ENCODE results near the gene MAP3K9.
A peak's percentile ranks its signal among the peaks of the same experiment; 100 is the strongest.
"Not testable (repeated sequence)": the region's sequence is repeated elsewhere in the genome, so short reads cannot be mapped to it uniquely, and the experiment has no call there.

Gene MAP3K9

DNA sequence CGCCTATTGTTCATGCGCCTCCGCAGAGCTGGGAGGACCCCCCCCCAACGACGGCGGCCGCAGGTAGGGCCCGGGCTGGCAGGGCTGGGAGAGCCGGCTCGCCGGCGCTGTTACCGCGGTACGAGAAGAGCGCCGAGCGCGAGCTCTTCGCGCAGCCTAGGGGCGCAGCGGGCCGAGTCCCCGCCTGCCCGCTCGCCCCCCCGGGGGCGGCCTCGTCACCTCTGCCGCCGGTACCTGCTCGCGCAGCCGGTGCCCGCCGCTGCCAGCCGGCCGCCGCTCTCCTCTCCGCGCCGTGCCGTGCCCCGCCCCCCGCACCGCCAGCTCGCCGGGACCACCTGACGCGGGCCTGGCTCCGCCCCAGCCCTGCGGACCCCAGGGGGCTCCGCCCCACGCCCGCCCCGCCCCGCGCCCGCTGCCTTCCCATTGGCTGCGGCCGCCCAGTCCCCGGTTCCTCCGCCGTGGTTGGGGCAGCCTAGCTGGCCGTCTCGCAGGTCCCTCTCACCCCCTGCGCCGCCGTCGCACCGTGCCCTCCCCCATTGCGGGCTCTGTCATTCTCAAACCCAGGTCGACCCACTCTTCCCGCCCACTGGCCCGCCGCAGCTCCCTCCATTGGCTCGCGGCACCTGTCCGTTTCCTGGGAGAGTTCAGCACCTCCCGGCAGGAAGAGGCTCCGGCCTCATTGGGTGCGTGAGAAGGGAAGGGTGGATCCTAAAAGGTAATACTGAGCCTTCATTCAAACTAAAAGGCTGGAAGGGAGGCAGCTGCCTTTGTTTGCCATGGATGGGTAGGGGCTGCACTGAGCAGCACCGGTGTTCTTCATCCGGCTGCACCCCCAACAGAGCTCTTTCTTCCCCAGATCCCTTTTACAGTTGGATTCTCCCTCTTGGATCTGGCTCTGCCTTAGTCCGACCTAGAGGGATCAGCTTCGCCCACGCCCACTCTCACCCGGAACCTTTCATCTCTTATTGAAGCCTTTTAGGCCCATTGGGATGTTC, at the start of gene MAP3K9:
Gene MAP3K9, minus strand, starts transcription at position 289 of the 995 bp plus-strand sequence. CDS start 342 bp downstream, outside the sequence.
- peak; percentile 92 for DNase-seq

DNA sequence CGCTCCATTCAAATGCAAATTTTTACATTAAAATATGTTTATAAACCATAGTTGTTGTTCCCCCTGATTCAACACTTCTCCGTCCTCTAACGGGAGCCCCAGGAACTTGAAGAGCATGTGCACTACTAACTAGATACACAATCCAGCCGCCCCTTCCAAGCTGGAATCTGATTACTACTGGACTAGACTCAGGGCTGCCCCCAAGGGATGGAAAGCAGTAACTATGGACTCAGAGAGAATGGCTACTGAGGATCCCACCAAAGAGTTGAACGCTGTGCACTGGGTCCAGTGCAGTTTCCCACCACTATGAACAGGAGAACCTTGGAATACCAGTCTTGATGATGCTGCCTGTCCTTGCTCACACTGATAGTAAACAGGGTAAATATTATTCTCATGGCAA, 49.3 kb upstream of the MAP3K9 start:
- no peak for DNase-seq

DNA sequence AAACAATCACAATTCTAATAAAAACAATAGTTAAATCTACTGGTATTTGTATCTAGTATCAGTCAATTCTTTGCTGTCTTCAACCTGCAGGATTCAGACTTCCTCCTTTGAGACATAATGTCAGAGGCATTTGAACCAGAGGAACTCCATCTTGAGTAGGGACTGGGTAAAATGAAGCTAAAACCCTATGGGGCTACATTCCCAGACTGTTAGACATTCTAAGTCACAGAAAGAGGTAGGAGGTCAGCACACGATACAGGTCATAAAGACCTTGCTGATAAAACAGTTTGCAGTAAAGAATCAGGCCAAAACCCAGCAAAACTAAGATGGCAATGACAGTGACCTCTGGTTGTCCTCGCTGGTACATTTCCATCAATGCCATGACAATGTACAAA, 48.2 kb upstream of the MAP3K9 start:
- DNase-seq = no peak

DNA sequence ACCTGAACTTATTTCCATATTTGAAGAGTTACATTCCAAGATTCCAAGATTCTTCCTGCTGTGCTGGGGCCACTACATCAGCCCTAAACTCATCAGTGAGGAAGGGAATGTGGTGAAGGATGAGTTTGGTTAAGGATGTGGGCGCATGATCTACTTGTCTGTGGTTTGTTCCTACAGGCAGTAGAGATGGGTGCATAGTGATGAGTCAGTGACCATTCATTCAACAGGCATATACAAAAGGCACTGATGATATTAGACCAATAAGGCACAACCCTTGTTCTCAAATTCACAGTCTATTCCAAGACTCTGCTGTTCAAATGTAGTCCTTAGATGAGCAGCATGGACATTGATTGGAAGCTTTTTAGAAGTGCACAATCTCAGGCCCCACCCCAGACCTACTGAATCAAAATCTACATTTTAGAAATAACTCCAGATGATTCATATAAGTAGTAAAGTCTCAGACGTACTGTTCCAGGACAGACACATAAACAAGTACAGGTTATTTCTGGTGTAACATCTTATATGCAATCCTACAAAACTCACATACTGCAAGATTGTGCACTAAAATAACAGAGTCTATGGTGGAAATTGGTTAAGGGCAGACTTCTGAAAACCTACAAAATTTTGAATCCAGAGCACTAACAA, 47.7 kb upstream of the MAP3K9 start:
- no peak for DNase-seq

DNA sequence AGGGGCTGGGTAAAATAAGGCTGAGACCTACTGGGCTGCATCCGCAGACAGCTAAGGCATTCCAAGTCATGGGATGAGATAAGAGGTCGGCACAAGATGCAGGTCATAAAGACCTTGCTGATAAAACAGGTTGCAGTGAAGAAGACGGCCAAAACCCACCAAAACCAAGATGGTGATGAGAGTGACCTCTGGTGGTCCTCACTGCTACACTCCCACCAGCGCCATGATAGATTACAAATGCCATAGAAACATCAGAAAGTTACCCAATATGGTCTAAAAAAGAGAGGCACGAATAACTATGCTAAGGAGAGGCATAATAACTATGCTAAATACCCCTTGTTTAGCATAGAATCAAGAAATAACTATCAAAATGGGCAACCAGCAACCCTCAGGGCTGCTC, 46.2 kb upstream of the MAP3K9 start:
- no peak for DNase-seq

DNA sequence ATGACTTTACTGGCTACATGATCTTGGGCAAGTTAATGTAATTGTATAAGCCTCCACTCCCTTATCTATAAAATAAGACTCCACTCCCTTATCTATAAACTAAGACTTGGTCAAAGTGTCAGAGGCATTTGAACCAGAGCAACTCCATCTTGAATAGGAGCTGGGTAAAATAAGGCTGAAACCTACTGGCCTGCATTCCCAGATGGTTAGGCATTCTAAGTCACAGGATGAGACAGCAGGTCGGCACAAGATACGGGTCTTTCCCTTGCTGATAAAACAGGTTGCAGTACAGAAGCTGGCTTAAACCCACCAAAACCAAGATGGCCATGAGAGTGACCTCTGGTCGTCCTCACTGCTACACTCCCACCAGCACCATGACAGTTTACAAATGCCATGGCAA, 44.3 kb upstream of the MAP3K9 start:
- not testable (repeated sequence) for DNase-seq

DNA sequence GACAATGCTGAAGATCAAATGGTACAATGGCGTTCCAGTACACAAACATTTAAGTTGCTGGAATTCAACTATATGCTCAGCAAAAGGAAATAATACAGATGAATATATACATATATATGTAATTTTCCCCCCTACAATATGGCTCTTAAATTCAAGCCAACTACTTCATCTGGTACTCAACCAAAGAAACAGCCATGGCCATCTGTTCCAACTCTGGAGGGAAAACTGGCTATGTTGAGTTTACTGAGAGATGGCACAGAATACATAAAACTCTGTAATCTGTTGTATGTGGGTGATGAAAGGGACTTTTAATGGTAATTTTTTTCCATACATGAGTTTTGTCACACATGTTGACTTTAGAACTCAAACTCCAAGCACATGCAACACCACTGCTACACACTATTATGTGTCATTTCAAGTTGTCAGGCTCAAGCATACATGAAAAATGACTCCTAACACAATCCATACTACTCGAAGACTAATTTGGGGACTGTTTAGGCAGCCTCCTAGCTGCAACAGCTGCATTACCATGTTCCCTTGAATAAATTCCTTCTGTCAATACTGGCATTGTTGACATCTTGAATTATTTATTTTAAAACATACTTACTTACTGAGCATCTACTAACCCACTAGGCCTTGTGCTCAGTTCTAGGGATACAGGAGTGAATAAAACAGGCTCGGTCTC, 38.2 kb upstream of the MAP3K9 start:
- no peak for DNase-seq

DNA sequence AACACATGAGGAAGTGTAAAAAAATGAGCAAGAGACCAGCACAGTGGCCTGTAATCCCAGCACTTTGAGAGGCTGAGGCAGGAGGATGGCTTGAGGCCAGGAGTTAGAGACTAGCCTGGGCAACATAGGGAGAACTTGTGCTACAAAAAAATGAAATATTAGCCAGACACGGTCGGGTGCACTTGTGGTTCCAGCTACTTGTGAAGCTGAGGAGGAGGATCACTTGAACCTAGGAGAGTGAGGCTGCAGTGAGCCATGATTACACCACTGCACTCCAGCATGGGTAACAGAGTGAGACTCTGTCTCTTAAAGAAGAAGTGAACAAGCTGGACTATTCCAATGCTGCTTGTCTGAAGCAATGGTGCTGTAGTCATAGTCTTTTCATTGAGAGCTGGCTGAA, 36.3 kb upstream of the MAP3K9 start:
- no peak for DNase-seq

DNA sequence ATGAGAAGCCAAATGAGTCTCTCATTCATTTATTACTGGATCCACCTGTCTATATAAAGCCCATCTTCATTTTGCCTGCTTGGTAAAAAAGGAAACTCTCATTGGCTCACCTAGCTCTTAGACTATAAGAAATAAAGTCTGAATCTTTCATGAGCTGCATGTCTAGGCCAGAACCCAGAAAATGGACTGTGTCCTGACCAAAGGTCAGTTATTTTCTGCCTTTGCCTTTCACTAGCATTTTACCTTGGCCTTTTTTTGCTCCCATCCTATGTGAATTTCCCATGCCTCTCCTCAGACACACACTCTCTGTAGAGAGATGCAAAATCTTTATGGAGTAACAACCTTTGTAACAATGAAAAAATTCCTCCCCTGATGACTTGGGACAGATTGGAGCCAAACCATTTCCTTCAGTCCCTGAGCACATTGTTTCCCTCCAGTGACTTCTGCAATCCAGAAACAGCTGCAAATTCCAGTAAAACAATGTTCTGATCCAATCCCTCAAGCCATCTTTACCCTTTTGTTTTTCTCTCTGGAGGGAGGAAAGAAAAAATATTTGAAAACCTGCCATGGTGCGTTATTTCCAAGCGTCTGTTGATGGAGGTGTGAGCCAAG, 33.6 kb upstream of the MAP3K9 start:
- no peak for DNase-seq

DNA sequence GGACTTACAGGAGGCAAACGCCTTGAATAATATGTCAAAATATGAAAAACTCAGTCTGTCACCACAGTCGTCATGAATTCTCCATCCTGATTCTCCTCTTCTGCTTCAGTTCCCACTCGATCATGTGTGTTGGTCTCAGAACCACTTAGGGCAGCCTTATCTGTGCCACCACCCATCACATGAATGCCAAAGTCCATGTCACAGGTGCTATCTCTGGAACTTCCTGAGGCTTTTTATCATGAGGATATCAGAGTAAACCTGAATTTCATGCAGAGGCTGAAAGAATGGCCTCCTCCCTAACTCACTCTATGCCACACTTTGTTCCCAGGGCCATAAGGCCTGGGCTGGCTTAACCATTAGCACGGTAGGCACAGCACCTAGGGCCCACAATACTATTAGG, 28.8 kb upstream of the MAP3K9 start:
- DNase-seq = no peak

DNA sequence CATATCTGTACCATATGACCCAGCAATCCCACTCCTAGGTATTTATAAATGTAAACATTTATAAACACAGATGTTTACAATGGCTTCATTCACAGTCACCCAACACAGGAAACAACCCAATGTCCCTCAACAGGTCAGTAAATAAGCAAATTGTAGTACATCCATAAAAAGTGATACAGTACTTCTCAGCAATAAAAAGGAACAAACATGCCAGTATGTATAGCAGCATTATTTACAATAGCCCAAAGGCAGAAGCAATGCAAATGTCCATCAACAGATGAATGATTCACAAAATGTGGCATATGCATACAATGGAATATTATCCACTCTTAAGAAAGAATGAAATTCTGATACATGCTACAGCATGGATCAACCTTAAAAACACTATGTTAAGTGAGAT, 27.6 kb upstream of the MAP3K9 start:
- no peak for DNase-seq

DNA sequence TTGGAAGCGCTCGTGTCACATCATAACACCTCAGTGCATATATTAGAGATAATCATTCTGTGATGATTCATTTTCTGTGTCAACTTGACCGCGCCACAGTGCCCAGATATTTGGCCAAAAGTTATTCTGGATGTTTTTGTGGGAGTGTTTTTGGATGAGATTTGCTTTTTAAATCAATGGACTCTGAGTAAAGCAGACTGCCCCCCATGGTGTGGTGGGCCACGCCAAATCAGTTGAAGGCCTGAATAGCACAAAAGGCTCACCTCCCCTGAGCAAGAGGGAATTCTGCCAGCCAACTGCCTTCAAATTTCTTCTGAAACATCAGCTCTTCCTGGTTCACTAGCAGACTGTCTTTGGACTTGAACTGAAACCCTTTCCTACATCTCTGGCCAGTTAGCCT, 24.6 kb upstream of the MAP3K9 start:
- no peak for DNase-seq

DNA sequence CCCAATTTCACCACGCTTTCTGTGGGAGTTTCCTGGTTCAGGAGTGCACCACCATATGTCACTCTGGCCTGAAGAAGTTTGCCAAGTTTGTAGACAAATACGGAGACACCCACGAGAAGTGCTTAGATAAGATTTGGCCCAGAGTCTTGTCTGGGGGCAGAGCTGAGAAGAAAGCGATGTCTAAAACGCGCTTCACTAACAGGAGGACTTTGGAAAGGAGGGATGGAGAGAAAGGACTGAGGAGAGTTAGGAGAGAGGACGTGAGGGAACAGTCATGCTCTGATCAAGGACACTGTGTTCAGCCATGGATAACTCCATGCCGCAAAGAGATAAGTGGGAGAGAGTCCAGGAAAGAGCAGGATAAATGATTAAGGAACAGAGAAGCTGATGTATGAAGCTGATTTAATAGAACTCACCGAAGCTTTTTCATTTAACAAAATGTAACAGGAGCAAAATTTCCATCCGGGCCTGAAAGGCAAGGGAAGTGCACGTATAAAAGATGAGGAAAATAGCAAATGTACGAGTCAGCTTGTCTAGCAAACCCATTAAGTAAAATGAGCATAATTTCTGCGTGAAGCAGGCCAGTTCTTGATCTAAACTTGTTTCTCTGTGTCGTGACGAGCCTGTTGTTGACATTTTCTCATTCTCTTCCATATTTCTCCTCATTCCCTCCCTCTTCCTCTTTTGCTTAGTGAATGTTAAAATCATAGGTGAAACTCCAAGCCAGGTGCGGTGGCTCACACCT, 23.4 kb upstream of the MAP3K9 start:
- DNase-seq = no peak

DNA sequence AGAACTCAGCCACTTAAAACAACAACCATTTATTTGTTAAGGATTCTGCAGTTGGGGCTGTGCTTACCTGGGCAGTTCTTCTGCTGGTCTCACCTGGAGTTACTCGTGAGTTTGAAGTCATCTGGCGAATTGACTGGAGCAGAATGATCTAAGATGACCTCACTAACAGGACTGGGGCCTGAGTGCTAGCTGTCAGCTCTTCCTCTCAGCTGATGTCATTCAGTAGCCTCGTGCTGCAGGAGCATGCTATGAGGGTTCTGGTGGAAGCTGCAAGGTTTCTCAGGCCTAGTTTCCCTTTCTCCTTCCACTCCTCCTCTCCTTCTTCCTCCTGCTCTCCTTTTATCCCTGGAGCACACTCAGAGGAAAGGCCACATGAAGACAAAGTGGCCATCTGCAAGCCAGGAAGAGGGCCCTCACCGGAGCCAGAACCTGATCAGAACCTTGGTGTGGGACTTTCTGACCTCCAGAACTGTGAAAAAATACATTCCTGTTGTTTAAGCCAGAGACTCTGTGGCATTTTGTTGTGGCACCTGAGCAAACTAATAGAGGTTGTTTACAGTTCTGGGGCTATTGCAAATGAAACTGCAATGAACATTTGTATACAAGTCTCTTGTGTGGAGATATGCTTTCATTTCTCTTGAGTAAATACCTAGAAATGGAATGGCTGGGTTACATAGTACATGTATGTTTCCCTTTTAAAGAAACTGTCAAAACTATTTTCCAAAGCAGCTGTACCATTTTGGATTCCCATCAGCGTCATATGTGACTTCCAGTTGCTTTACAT, 21.9 kb upstream of the MAP3K9 start:
- no peak for DNase-seq

DNA sequence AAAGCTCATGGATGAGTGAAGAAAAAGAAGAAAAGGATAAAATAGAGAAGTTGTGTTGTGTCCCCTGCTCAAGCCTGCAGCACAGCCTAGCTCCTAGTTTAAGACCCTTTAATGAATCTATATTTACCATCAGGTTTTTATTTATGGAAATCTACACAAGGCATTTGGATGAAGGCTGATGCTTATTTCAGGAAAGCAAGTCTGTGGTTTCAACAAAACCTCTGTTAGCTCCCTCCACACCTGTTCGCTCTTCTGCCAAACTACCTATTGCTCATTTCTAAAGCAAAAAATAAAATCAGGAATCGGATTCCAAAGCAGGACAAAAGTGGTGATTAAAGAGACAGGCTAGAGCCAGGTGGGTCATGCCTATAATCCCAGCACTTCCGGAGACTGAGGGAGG, 18.9 kb upstream of the MAP3K9 start:
- no peak for DNase-seq

DNA sequence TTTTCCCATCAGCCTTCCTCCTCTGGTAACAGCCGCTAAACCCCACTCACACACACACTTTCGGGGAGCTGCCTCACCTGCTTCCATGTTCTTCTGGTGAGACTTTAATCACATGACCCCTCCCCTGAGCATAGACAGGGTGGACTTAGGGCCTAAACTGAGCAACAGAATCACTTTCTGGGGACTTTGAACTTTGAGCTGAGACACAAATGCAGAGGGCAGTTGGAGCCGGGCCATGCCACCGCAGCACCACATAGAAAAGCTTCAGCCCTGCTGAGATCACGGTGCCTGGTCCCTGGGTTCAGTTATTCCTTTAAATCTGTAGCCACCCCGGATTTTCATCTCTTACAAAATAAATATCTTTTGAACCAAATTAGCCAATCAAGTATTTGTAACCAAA, 18.4 kb upstream of the MAP3K9 start:
- DNase-seq = no peak

DNA sequence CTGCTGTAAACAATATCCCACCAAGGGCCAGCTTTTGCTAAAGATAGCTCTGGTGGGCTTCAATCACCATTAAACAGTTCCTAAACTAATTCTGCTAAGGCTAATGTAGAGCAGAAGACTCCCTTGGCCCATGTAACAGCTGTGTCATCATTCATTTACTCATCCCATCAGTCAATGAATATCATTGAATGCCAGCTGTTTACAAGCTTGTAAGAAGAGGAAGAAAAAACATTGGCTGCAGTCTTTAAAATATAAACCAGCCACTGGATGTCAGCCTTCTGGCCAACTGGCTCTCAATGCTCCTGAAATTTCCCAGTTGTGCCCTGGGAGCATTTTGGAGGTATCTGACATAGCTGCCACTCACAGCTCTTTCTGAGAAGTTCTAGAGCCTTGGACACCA, 18.0 kb upstream of the MAP3K9 start:
- no peak for DNase-seq

DNA sequence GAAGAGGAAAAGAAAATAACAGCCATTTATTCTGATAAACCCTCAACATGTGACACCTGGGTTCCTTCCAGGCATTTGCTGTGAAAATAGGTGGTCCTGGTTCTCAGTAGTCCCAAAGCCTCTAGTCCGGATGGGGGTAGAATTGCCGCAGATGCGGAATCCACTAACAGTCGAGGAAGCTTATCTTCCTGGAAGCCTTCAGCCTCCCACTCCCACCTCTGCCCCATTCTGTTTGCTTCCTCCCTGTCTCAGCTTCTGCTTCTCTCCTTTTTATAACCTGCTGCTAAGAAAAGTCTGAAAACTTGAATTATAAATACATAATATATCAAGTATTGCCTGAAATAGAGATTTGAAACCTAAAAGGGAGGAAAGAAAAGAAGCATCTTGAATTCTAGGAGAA, 14.0 kb upstream of the MAP3K9 start:
- DNase-seq = no peak

DNA sequence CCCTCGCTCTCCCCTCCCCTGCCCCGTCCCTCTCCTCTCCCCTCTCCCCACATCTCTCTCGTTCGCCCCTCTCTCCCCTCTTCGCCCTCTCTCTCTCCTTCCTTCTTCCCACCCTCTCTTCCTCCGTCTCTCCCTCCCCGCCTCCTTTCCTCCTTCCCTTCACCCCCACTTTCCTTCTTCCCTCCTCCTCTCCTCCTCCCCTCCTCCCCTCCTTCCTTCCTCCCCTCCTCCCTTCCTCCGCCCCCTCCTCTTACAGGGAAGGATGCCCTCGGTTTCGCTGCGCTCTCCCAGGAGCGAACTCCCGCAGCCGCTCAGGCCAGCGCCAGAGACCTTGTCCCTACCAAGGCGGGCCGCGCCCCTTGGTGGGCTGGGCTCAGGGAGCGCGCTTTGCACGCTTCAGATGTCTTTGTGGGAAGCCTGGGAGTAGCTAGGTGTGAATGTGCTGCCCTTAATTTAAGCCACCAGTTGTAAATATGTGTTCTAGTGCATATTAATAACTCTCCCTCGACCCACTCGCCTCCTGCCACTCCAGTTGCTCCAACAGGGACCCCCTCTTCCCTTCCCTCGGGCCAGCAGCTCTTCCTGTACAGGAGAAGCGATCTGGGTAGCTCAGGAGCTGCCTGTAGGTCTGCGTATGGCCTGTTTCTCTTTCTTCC, 13.3 kb upstream of the MAP3K9 start:
- DNase-seq = no peak

DNA sequence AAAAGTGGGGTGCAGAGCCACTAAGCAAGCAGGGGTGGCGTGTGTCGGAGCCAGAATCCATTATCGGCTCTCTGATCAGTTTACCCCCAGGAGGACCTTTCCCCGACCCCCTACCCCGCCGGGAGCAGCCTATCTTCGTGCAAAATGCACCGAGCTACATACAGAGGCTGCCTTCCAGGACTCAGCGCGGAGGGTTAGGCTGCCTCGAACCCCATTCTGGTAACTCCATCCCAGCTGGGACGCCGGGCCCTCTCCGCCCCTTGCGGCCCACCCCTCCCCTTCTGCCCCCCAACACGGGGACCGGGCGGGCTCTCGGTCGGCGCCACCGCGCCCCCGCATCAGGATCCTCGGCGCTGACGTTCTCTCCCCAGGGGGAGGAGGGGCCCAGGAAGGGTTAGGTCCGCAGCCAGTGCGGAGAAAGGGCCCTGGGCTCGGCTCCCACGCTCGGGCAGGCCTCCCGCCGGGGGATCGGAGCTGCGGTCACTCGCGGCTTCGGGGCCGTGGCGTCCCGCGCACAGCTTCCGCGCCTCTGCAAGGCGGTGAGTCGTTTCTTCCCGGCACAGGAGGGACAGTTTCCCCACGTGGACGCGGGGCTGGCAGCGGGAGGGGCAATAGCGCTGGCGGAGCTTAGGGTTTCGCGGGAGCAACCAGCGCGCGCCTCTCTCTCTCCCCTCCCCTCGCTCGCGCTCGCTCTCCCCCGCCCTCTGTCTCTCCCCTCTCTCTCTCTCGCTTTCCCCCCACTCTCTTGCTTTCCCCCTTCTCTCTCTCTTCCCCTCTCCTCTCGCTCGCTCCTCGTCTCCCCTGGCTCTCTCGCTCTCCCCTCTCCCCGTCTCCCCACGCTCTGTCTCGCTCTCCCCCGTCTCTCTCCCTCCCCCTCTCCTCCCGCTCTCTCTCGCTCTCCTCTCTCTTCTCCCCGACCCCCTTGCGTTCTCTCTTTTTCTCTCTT, 12.5 kb upstream of the MAP3K9 start:
- no peak for DNase-seq

Measured in hematopoietic multipotent progenitor cell treated with erythropoietin and hydrocortisone succinate and interleukin-3 and kit ligand, for 8 days (in vitro differentiated cells).